IMR-90 (cell line): ENCODE results near the gene ADGRA1. TPM values are rescaled to one million over a fixed set of nuclear protein-coding genes. Genes with fewer than 3 reads are reported as not detected.

Experiments
- ATAC-seq: fragments of 200-7000 bp; cut with Tn5 transposase; 2 replicates; pipeline ENCODE4 v1.9.1; 2020; ENCODE audit warnings: low read depth, mild to moderate bottlenecking, moderate library complexity
- BruUV-seq: library from RNA; stranded (reverse); fragments of 400-500 nt; replicated peaks from 2 replicates; lab custom pipeline; 2021; lab: Mats Ljungman, UMichigan
- CTCF ChIA-PET: fragments of 300-600 bp; formaldehyde crosslinking; extraction: SDS; loops from one replicate; lab custom pipeline; 2021; ENCODE audit warnings: antibody characterized with exemption; lab: Yijun Ruan, JAX
- POLR2A ChIA-PET: fragments of 300-600 bp; sonication (Branson Sonifier 250); formaldehyde crosslinking; loops from one replicate; lab custom pipeline; 2022; ENCODE audit warnings: antibody characterized with exemption; ENCODE audit not compliant: unreplicated experiment; lab: Charles Lee
- DNase-seq: peaks from one replicate; pipeline ENCODE4 v3.0.0; 2013
- H2AFZ ChIP-seq: replicated peaks from 2 replicates; pipeline ENCODE3; 2013; ENCODE audit warnings: low read length, mild to moderate bottlenecking; ENCODE audit not compliant: poor library complexity
- H2AK5ac ChIP-seq: 2 replicates; pipeline ENCODE4 v1.6.1; 2013; ENCODE audit warnings: low read depth, low read length, inconsistent platforms
- H2AK9ac ChIP-seq: replicated peaks from 2 replicates; pipeline ENCODE3; 2013; ENCODE audit warnings: mild to moderate bottlenecking, low read depth, low read length, moderate library complexity; ENCODE audit not compliant: poor library complexity
- H2BK120ac ChIP-seq: 2 replicates; pipeline ENCODE4 v1.6.1; 2013; ENCODE audit warnings: low read depth, low read length, inconsistent platforms
- H2BK15ac ChIP-seq: 3 replicates; pipeline ENCODE4 v1.6.1; 2013; ENCODE audit warnings: low read depth, low read length, inconsistent platforms
- H2BK20ac ChIP-seq: 2 replicates; pipeline ENCODE4 v1.6.1; 2013; ENCODE audit warnings: low read depth, mild to moderate bottlenecking, inconsistent platforms, low read length, moderate library complexity
- H2BK5ac ChIP-seq: 2 replicates; pipeline ENCODE4 v1.6.1; 2013; ENCODE audit warnings: mild to moderate bottlenecking, low read depth, low read length, inconsistent platforms; ENCODE audit not compliant: poor library complexity, severe bottlenecking
- H3K14ac ChIP-seq: replicated peaks from 2 replicates; pipeline ENCODE4 v1.6.1; 2013; ENCODE audit warnings: low read depth, low read length, inconsistent platforms
- H3K18ac ChIP-seq: 2 replicates; pipeline ENCODE4 v1.6.1; 2013; ENCODE audit warnings: low read depth, low read length, control low read depth
- H3K23ac ChIP-seq: 2 replicates; pipeline ENCODE4 v1.6.1; 2013; ENCODE audit warnings: low read depth, low read length, inconsistent platforms
- H3K27ac ChIP-seq: 2 replicates; pipeline ENCODE4 v1.5.1; 2013; ENCODE audit warnings: mild to moderate bottlenecking, control low read depth, low read length; ENCODE audit not compliant: insufficient read depth
- H3K27me3 ChIP-seq: 2 replicates; pipeline ENCODE4 v1.6.1; 2013; ENCODE audit warnings: low read length; ENCODE audit not compliant: control insufficient read depth, insufficient read depth
- H3K36me3 ChIP-seq: 2 replicates; pipeline ENCODE4 v1.6.1; 2013; ENCODE audit warnings: low read length, mixed read lengths; ENCODE audit not compliant: control insufficient read depth, insufficient read depth
- H3K4ac ChIP-seq: 2 replicates; pipeline ENCODE4 v1.6.1; 2013; ENCODE audit warnings: low read depth, low read length, inconsistent platforms
- H3K4me1 ChIP-seq: 2 replicates; pipeline ENCODE4 v1.6.1; 2013; ENCODE audit warnings: low read length, mixed read lengths; ENCODE audit not compliant: control insufficient read depth, insufficient read depth
- H3K4me2 ChIP-seq: 2 replicates; pipeline ENCODE4 v1.6.1; 2013; ENCODE audit warnings: low read depth, mild to moderate bottlenecking, control low read depth, low read length, moderate library complexity
- H3K4me3 ChIP-seq: 2 replicates; pipeline ENCODE4 v1.5.1; 2013; ENCODE audit warnings: low read depth, mild to moderate bottlenecking, control low read depth, low read length, moderate library complexity; ENCODE audit not compliant: insufficient read depth
- H3K56ac ChIP-seq: 2 replicates; pipeline ENCODE4 v1.6.1; 2013; ENCODE audit warnings: low read length, inconsistent platforms; ENCODE audit not compliant: insufficient read depth; ENCODE audit errors: extremely low read depth
- H3K79me1 ChIP-seq, 2 experiments: 2 replicates each; pipeline ENCODE4 v1.6.1; 2013; ENCODE audit warnings: low read length in 2 of 2, inconsistent platforms in 1 of 2, low read depth in 1 of 2
- H3K9ac ChIP-seq: 2 replicates; pipeline ENCODE4 v1.6.1; 2013; ENCODE audit warnings: low read depth, low read length, control low read depth
- H3K9me1 ChIP-seq: 2 replicates; pipeline ENCODE4 v1.6.1; 2013; ENCODE audit warnings: low read length, inconsistent platforms; ENCODE audit not compliant: insufficient read depth
- H3K9me3 ChIP-seq: 2 replicates; pipeline ENCODE4 v1.6.1; 2013; ENCODE audit warnings: low read length; ENCODE audit not compliant: control insufficient read depth, insufficient read depth
- H4K20me1 ChIP-seq: 2 replicates; pipeline ENCODE4 v1.6.1; 2013; ENCODE audit warnings: low read length, inconsistent platforms; ENCODE audit not compliant: insufficient read depth
- H4K5ac ChIP-seq: 2 replicates; pipeline ENCODE4 v1.6.1; 2013; ENCODE audit warnings: mild to moderate bottlenecking, low read depth, low read length, control low read depth
- H4K8ac ChIP-seq, 2 experiments: 2 replicates each; pipeline ENCODE4 v1.6.1; 2013; ENCODE audit warnings: low read depth in 2 of 2, low read length in 2 of 2, control low read depth in 1 of 2, inconsistent platforms in 1 of 2
- H4K91ac ChIP-seq: 2 replicates; pipeline ENCODE4 v1.6.1; 2013; ENCODE audit warnings: low read depth, low read length, inconsistent platforms; ENCODE audit not compliant: insufficient read depth
- ELK1 ChIP-seq: fragments of 150-350 bp; IDR thresholded peaks from 2 replicates; pipeline ENCODE4 v1.6.1; 2016; ENCODE audit warnings: low read depth, mild to moderate bottlenecking, low read length, moderate library complexity, borderline replicate concordance
- MAFK ChIP-seq: IDR thresholded peaks from 2 replicates; pipeline ENCODE4 v1.6.1; 2012; ENCODE audit warnings: low read depth, low read length, improper control_type of control experiment
- MXI1 ChIP-seq: IDR thresholded peaks from 2 replicates; pipeline ENCODE4 v1.6.1; 2012; ENCODE audit warnings: low read depth, mild to moderate bottlenecking, low read length, moderate library complexity, borderline replicate concordance
- NFE2L2 ChIP-seq: fragments of 150-350 bp; IDR thresholded peaks from 2 replicates; pipeline ENCODE4 v1.6.1; 2016; ENCODE audit warnings: low read depth, mild to moderate bottlenecking, low read length
- POLR2A ChIP-seq: IDR thresholded peaks from 2 replicates; pipeline ENCODE4 v1.6.1; 2012; ENCODE audit warnings: mild to moderate bottlenecking, low read depth, low read length
- RFX5 ChIP-seq: IDR thresholded peaks from 2 replicates; pipeline ENCODE4 v1.8.0; 2012; ENCODE audit warnings: low read depth, mild to moderate bottlenecking, low read length, moderate library complexity
- WGBS, 2 experiments: methylation state at CpG; one replicate each; pipeline versions ENCODE4 v1.1.5 to v1.1.7; 2013; ENCODE audit warnings: missing lambda C conversion rate in 2 of 2; ENCODE audit not compliant: insufficient read length in 1 of 2; ENCODE audit errors: extremely low coverage in 2 of 2; 5-methylcytosine and 5-hydroxymethylcytosine counted together
- dilution Hi-C: fragments of 300-500 bp; cut with HindIII; formaldehyde crosslinking; loops from one replicate; pipeline ENCODE4 v1.14.3; 2018; ENCODE audit warnings: low sequenced_read_pairs; ENCODE audit not compliant: unreplicated experiment
- in situ Hi-C: fragments of 300-500 bp; cut with MboI; formaldehyde crosslinking; loops from 3 replicates; pipeline ENCODE4 v1.14.3; 2019; ENCODE audit warnings: low sequenced_read_pairs, inconsistent platforms, mixed read lengths
- intact Hi-C: fragments of 100-400 bp; cut with micrococcal nuclease; formaldehyde crosslinking; loops from 2 replicates; pipeline ENCODE4 v1.10.0; 2022
- polyA plus RNA-seq, 3 experiments: library from polyadenylated mRNA; depleted of rRNA; stranded (reverse); fragments of >200 nt; gene quantifications; 2 replicates each; pipeline ENCODE4 v1.2.3, GENCODE V29; 2012; ENCODE audit warnings: low replicate concordance in 1 of 3
- total RNA-seq: library from RNA; depleted of rRNA; stranded (reverse); fragments of >200 nt; gene quantifications from 2 replicates; pipeline ENCODE4 v1.2.3, GENCODE V29; 2012

ADGRA1 gene
- total and polyA plus RNA-seq, 2 of the 4 experiments (the other 2 are of a cell fraction): not detected

- H3K27ac ChIP-seq: no peak overlapping the region
- no peak overlapping the region for H3K9ac ChIP-seq
- no peak overlapping the region for H2BK15ac ChIP-seq
- H3K9me1 ChIP-seq: no peaks in the 10 kb centered on the region
- no peaks in the 10 kb centered on the region for H3K4me1 ChIP-seq
- intact Hi-C loops (no loop called here), in situ Hi-C loops (no loop called here), dilution Hi-C loops (no loop called here)
- ChIA-PET POLR2A (no interaction called here), CTCF (no interaction called here)
- no peak overlapping the region for H2BK120ac ChIP-seq
- DNase-seq: no peak
- no peak overlapping the region for H2AK5ac ChIP-seq
- no peak overlapping the region for H2BK20ac ChIP-seq
- no peak; the same call in 1 of the 2 replicates for ATAC-seq
- no peak overlapping the region for H4K8ac ChIP-seq
- H3K9me3 ChIP-seq: no peaks in the 10 kb centered on the region; the same call in 1 of the 2 replicates
- 39% methylated on average over 4 of the region's 13 CpGs; no CpG with 5 or more reads in 1 of the 2 experiments for WGBS, 2 experiments
- H4K5ac ChIP-seq: no peak overlapping the region
- no peak overlapping the region for H2BK5ac ChIP-seq
- BruUV-seq: no TSS peak
- H4K91ac ChIP-seq: no peak overlapping the region
- H3K4me3 ChIP-seq: no peak overlapping the region
- no peaks in the 10 kb centered on the region for H3K27me3 ChIP-seq
- no peak overlapping the region for H2AK9ac ChIP-seq
- H2AFZ ChIP-seq: no peak overlapping the region
- H3K14ac ChIP-seq: no peak overlapping the region
- H3K79me1 ChIP-seq: no peaks in the 10 kb centered on the region
- TF ChIP-seq MXI1 (no peak), NFE2L2 (no peak), POLR2A (no peak), MAFK (no peak), ELK1 (no peak), RFX5 (no peak)
- H3K4ac ChIP-seq: no peak overlapping the region
- H3K4me2 ChIP-seq: no peak overlapping the region
- no peaks in the 10 kb centered on the region for H4K20me1 ChIP-seq
- no peak overlapping the region for H3K23ac ChIP-seq
- H3K18ac ChIP-seq: no peak overlapping the region
- no peaks in the 10 kb centered on the region for H3K36me3 ChIP-seq
- no peak overlapping the region for H3K56ac ChIP-seq
Measured at GRCh38 chr10:133058331-133059092, 29.2 kb upstream of the ADGRA1 start.
